ENCODE measurements around the gene PLK1.
A peak's percentile ranks its signal among the peaks of the same experiment; 100 is the strongest.
"Not testable (repeated sequence)": the region's sequence is repeated elsewhere in the genome, so short reads cannot be mapped to it uniquely, and the experiment has no call there.

The PLK1 gene

GRCh38 chr16:23711785-23712184 lies 33.1 kb downstream of the PLK1 start:
- DNase-seq, result no peak

DNA sequence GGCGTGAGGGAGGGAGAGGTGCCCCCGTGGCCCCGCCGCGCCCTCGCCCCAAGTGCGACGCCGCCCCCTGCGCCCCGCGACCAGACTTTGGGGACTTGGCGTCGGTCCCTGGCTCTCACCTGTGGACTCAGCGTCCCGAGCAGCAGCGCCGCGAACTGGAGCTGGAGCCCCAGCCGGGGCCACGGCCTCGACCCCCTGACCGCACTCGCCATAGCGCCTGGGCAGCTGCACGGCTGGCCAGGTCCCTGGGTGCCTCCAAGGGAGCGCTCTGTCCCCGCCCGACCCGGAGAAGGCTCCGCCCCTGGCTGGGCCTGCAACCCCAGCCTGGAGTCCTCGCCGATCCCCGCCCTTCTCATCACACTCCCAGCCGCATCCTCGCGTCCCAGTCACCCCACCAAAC lies 34.3 kb downstream of the PLK1 start, which contains the start of gene ERN2:
ERN2 (minus strand) TSS at position 247 of the 400 bp plus-strand sequence; CDS start at position 212, 35 bp downstream.
- DNase-seq, result no peak

DNA sequence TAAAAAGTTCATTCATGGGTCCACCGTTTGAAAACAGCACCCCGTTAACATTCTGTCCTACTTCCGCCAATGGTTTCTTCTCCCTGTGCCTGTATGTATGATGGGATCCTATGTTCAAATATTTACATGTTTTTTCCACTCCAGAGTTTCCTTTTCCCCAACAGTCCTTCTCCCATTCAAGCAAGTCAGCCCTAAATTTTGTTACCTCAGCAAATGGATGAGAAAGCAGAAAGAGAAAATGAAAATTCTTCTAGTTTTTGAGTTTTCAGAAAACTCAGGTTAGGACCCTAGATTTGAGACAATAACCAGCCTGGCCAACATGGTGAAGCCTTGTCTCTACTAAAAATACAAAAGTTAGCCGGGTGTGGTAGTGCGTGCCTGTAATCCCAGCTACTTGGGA lies 37.8 kb downstream of the PLK1 start:
- no peak for DNase-seq

DNA sequence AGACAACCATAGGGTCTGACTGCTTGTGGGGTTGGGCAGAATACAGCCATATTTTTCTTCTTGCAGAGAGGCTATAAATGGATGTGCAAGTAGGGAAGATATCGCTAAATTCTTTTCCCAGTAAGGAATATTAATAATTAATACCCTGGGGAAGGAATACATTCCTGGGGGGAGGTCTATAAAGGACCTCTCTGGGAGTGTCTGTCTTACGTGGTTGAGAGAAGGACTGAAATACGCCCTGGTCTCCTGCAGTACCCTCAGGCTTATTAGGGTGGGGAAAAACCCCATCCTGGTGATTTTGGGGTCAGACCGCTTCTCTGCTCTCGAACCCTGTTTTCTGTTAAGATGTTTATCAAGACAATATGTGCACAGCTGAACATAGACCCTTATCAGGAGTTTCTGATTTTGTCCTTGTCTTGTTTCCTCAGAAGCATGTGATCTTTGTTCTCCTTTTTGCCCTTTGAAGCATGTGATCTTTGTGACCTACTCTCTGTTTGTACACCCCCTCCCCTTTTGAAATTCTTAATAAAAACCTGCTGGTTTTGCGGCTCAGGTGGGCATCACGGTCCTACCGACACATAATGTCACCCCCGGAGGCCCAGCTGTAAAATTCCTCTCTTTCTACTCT lies 44.0 kb downstream of the PLK1 start:
- not testable (repeated sequence) for DNase-seq

GRCh38 chr16:23724096-23724784 lies 45.6 kb downstream of the PLK1 start:
- DNase-seq, result no peak

GRCh38 chr16:23724785-23725131 lies 46.1 kb downstream of the PLK1 start:
- no peak for DNase-seq

DNA sequence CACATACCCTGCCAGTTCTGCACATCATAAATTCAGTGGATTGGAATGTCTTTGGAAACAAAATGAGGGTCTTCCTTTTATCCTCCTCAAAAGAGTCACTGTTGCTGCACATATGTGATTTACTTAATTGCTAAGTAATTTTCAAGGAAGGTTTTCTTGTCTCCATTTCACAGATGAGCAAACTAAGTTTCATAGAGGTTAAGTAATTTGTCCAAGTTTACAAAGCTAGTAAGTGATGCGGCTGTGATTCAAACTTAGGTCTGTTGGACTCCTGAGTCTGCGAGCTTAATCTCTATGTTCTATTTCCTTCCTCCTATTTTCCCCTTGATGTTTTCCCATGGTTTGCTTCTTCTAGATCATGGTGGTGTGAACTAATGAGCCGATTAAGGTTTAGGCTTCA lies 48.0 kb downstream of the PLK1 start:
- no peak for DNase-seq

DNA sequence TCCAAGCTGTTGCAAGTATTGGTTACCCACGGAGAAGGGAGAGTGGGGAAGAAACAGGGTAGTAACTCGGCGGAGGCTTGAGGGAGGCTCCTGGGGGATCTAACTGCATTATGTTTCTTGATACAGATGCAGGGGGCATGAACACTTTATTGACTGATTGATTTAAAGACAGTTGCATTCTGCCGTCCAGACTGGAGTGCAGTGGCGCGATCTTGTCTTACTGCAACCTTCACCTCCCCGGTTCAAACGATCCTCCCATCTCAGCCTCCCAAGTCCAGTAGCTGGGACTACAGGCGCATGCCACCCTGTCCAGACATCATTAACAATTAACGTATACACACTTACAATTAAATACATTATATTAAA lies 49.4 kb downstream of the PLK1 start:
- no peak for DNase-seq

GRCh38 chr16:23729503-23730424 lies 51.1 kb downstream of the PLK1 start:
- DNase-seq, result peak in 1 of 2 experiments; percentile 0

- DNase-seq, result no peak
Measured at GRCh38 chr16:23734176-23734893, 55.6 kb downstream of the PLK1 start.

DNA sequence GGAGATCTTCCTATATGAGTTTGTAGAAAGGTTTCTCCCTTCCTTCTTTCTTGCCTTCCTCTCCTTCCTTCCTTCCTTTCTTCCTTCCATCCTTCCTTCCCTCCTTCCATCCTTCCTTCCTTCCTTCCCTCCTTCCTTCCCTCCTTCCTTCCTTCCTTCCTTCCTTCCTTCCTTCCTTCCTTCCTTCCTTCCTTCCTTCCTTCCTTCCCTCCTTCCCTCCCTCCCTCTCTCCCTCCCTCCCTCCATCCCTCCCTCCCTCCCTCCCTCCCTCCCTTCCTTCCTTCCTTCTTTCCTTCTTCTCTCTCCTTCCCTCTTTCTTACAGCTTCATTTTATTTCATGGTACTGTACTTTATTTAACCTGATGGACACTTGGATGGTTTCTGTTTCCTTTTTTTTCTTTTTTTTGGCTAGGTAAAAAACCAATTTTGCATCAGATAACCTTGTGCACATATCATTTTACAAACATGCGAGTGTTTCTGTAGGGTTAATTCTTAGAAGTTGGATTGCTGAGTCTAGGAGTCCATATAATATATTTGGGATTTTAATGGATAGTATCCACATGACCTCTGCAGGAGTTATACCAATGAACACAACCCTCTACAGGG lies 58.8 kb downstream of the PLK1 start:
- DNase-seq, result not testable (repeated sequence)

GRCh38 chr16:23739516-23739915 lies 60.8 kb downstream of the PLK1 start:
- DNase-seq, result no peak

Measured in Kasumi-1 (cell line).